HepG2 (cell line): ENCODE data around the gene DLG1. TPM values are rescaled to one million over a fixed set of nuclear protein-coding genes. Genes with fewer than 3 reads are reported as not detected.

ENCODE experiments used
- DNMT1 ChIP-seq: sonication (generic); formaldehyde crosslinking; IDR thresholded peaks from 2 replicates; pipeline ENCODE4 v1.5.1; 2020; ENCODE audit warnings: mild to moderate bottlenecking, missing genetic modification reagents
- ELK4 ChIP-seq: sonication (generic); formaldehyde crosslinking; IDR thresholded peaks from 2 replicates; pipeline ENCODE4 v1.9.0; 2021; ENCODE audit warnings: missing genetic modification reagents, borderline replicate concordance
- GPBP1L1 ChIP-seq: sonication (generic); formaldehyde crosslinking; IDR thresholded peaks from 2 replicates; pipeline ENCODE4 v1.5.0; 2020; ENCODE audit warnings: mild to moderate bottlenecking, missing genetic modification reagents
- HNRNPK ChIP-seq: fragments of 200-400 bp; formaldehyde crosslinking; IDR thresholded peaks from 2 replicates; pipeline ENCODE4 v1.6.1; 2018; ENCODE audit warnings: low read length, low read depth, moderate library complexity, mild to moderate bottlenecking; ENCODE audit not compliant: poor library complexity, severe bottlenecking
- IKZF1 ChIP-seq: fragments of 450-650 bp; IDR thresholded peaks from 2 replicates; pipeline ENCODE4 v1.7.1; 2016
- KLF16 ChIP-seq, 2 experiments: sonication (generic) in 1 of 2; formaldehyde crosslinking in 1 of 2; IDR thresholded peaks; 2 replicates each; pipeline versions ENCODE4 v1.6.1 to v1.8.0; 2016 to 2023; ENCODE audit warnings: missing genetic modification reagents in 2 of 2, missing compliant biosample characterization in 1 of 2
- MED1 ChIP-seq: sonication (generic); formaldehyde crosslinking; IDR thresholded peaks from 2 replicates; pipeline ENCODE4 v1.4.0; 2020; ENCODE audit warnings: missing genetic modification reagents
- MYC ChIP-seq: sonication (generic); formaldehyde crosslinking; IDR thresholded peaks from 2 replicates; pipeline ENCODE4 v1.9.0; 2021; ENCODE audit warnings: missing genetic modification reagents, borderline replicate concordance
- NAIF1 ChIP-seq: sonication (generic); formaldehyde crosslinking; IDR thresholded peaks from 2 replicates; pipeline ENCODE4 v1.5.0; 2020; ENCODE audit warnings: mild to moderate bottlenecking, missing genetic modification reagents, borderline replicate concordance
- NCOR1 ChIP-seq: fragments of 200-600 bp; sonication (generic); IDR thresholded peaks from 2 replicates; pipeline ENCODE4 v1.7.0; 2017; ENCODE audit warnings: antibody characterized with exemption, low read length, borderline replicate concordance
- NR0B2 ChIP-seq: sonication (generic); formaldehyde crosslinking; IDR thresholded peaks from 2 replicates; pipeline ENCODE4 v1.4.0; 2020; ENCODE audit warnings: mild to moderate bottlenecking, missing genetic modification reagents
- PATZ1 ChIP-seq: sonication (generic); formaldehyde crosslinking; IDR thresholded peaks from 2 replicates; pipeline ENCODE4 v1.4.0; 2020; ENCODE audit warnings: missing genetic modification reagents
- RFXANK ChIP-seq: IDR thresholded peaks from 2 replicates; pipeline ENCODE4 v1.6.1; 2016
- TARDBP ChIP-seq: sonication (generic); formaldehyde crosslinking; IDR thresholded peaks from 2 replicates; pipeline ENCODE4 v1.8.0; 2022; ENCODE audit warnings: mild to moderate bottlenecking, missing genetic modification reagents
- YY1 ChIP-seq: IDR thresholded peaks from 2 replicates; pipeline ENCODE4 v1.6.1; 2011; ENCODE audit warnings: low read length, low read depth, moderate library complexity, mild to moderate bottlenecking; ENCODE audit not compliant: insufficient read depth, insufficient replicate concordance
- ZBTB7A ChIP-seq: sonication (generic); formaldehyde crosslinking; IDR thresholded peaks from 2 replicates; pipeline ENCODE4 v1.8.0; 2022; ENCODE audit warnings: mild to moderate bottlenecking, missing genetic modification reagents
- ZBTB8A ChIP-seq: sonication (generic); formaldehyde crosslinking; IDR thresholded peaks from 2 replicates; pipeline ENCODE4 v1.4.0; 2020; ENCODE audit warnings: mild to moderate bottlenecking, low read depth, missing genetic modification reagents, borderline replicate concordance
- ZFP90 ChIP-seq: sonication (generic); formaldehyde crosslinking; IDR thresholded peaks from 2 replicates; pipeline ENCODE4 v1.8.0; 2022; ENCODE audit warnings: missing genetic modification reagents, mild to moderate bottlenecking, inconsistent platforms, borderline replicate concordance
- ZNF317 ChIP-seq: sonication (generic); formaldehyde crosslinking; IDR thresholded peaks from 2 replicates; pipeline ENCODE4 v1.5.0; 2020; ENCODE audit warnings: mild to moderate bottlenecking, missing genetic modification reagents
- ZNF329 ChIP-seq: sonication (generic); formaldehyde crosslinking; IDR thresholded peaks from 2 replicates; pipeline ENCODE4 v1.9.0; 2021; ENCODE audit warnings: low read depth, mild to moderate bottlenecking, missing genetic modification reagents
- ZNF34 ChIP-seq: sonication (generic); formaldehyde crosslinking; IDR thresholded peaks from 2 replicates; pipeline ENCODE4 v1.4.0; 2020; ENCODE audit warnings: mild to moderate bottlenecking, missing genetic modification reagents, borderline replicate concordance
- ZNF549 ChIP-seq: sonication (generic); formaldehyde crosslinking; IDR thresholded peaks from 2 replicates; pipeline ENCODE4 v1.5.0; 2020; ENCODE audit warnings: missing genetic modification reagents
- ZNF713 ChIP-seq: sonication (generic); formaldehyde crosslinking; IDR thresholded peaks from 2 replicates; pipeline ENCODE4 v1.4.0; 2020; ENCODE audit warnings: mild to moderate bottlenecking, missing genetic modification reagents
- ZNF740 ChIP-seq: sonication (generic); formaldehyde crosslinking; IDR thresholded peaks from 2 replicates; pipeline ENCODE4 v1.4.0; 2020; ENCODE audit warnings: missing genetic modification reagents
- ZNF747 ChIP-seq: sonication (generic); formaldehyde crosslinking; IDR thresholded peaks from 2 replicates; pipeline ENCODE4 v1.8.1; 2023; ENCODE audit warnings: missing genetic modification reagents, mild to moderate bottlenecking, borderline replicate concordance
- polyA plus RNA-seq, 8 experiments: library from polyadenylated mRNA; depleted of rRNA in 3 of 8; stranded (reverse) in 7 of 8; unstranded in 1 of 8; fragments of >200 nt; fragmentation: Illumina TruSeq in 4 of 8; extraction: Trizol in 4 of 8; gene quantifications; 2 replicates each; pipeline versions ENCODE4 v1.2.1 to v1.2.3, GENCODE V29; 2011 to 2016; ENCODE audit warnings: low read depth in 4 of 8, missing spikeins in 1 of 8, mixed read lengths in 1 of 8; ENCODE audit not compliant: insufficient read depth in 1 of 8
- total RNA-seq, 5 experiments: library from RNA; depleted of rRNA; stranded (reverse); fragments of >200 nt; fragmentation: Illumina TruSeq; extraction: Trizol; gene quantifications; 2 replicates each; pipeline ENCODE4 v1.2.3, GENCODE V29; 2016; ENCODE audit warnings: low read depth in 1 of 5

Gene DLG1
- total and polyA plus RNA-seq, 2 of the 13 experiments (the other 11 are each of a cell fraction or from before 2014, with no cell fraction given), result 30.5 to 104 TPM

- no peak for TF ChIP-seq MED1
- no peak for TF ChIP-seq DNMT1 (CRISPR knock-in tag)
- TF ChIP-seq IKZF1, result no peak
- TF ChIP-seq NCOR1, result no peak
- TF ChIP-seq ZNF549 (CRISPR knock-in tag), result no peak
- TF ChIP-seq ELK4 (CRISPR knock-in tag), result no peak
- TF ChIP-seq ZNF329, result no peak
- TF ChIP-seq ZNF747 (CRISPR knock-in tag), result no peak
- no peak for TF ChIP-seq ZBTB8A (CRISPR knock-in tag)
- no peak for TF ChIP-seq ZFP90 (CRISPR knock-in tag)
- peak; percentile 35; the same call in 1 of the 2 replicates for TF ChIP-seq NR0B2 (CRISPR knock-in tag)
- TF ChIP-seq TARDBP (CRISPR knock-in tag), result no peak
- 0 out of 4 replicates have a peak, but pooled peaks of 1 of the 2 experiments have one; percentile 11 for TF ChIP-seq KLF16 (CRISPR knock-in tag; IDR thresholded peaks at IDR 0.05)
- TF ChIP-seq YY1, result no peak
- TF ChIP-seq NAIF1, result no peak
- TF ChIP-seq HNRNPK, result no peak
- no peak for TF ChIP-seq RFXANK (CRISPR knock-in tag)
- no peak for TF ChIP-seq GPBP1L1 (CRISPR knock-in tag)
- TF ChIP-seq ZNF713 (CRISPR knock-in tag), result no peak
- 0 out of 2 replicates have a peak, but pooled peaks have one; percentile 44 for TF ChIP-seq ZNF317
- TF ChIP-seq MYC (CRISPR knock-in tag), result 0 out of 2 replicates have a peak, but pooled peaks have one; percentile 13
- peak; percentile 79 for TF ChIP-seq PATZ1 (CRISPR knock-in tag)
- TF ChIP-seq ZNF34 (CRISPR knock-in tag), result no peak
- no peak for TF ChIP-seq ZBTB7A (CRISPR knock-in tag)
- no peak for TF ChIP-seq ZNF740 (CRISPR knock-in tag)
Observed at GRCh38 chr3:197028728-197029510, 269.5 kb downstream of the DLG1 start (continued).
